IPS-15b (cell line): ENCODE results near the gene ELF1.
"Not testable (repeated sequence)": the region's sequence is repeated elsewhere in the genome, so short reads cannot be mapped to it uniquely, and the experiment has no call there.

Experiments used
- H3K27me3 ChIP-seq: one replicate; pipeline ENCODE4 v1.6.1; 2013; ENCODE audit warnings: low read length; ENCODE audit not compliant: control insufficient read depth, insufficient read depth
- H3K36me3 ChIP-seq: one replicate; pipeline ENCODE4 v1.6.1; 2013; ENCODE audit warnings: low read length; ENCODE audit not compliant: control insufficient read depth, insufficient read depth
- H3K4me1 ChIP-seq: one replicate; pipeline ENCODE4 v1.6.1; 2013; ENCODE audit warnings: mild to moderate bottlenecking, low read length; ENCODE audit not compliant: control insufficient read depth, insufficient read depth
- H3K4me3 ChIP-seq: one replicate; pipeline ENCODE4 v1.5.1; 2013; ENCODE audit warnings: low read depth, low read length
- H3K9ac ChIP-seq: one replicate; pipeline ENCODE4 v1.6.1; 2013; ENCODE audit warnings: low read depth, mild to moderate bottlenecking, low read length
- H3K9me3 ChIP-seq: one replicate; pipeline ENCODE4 v1.6.1; 2013; ENCODE audit warnings: mild to moderate bottlenecking, low read length; ENCODE audit not compliant: control insufficient read depth, insufficient read depth

ELF1 gene

DNA sequence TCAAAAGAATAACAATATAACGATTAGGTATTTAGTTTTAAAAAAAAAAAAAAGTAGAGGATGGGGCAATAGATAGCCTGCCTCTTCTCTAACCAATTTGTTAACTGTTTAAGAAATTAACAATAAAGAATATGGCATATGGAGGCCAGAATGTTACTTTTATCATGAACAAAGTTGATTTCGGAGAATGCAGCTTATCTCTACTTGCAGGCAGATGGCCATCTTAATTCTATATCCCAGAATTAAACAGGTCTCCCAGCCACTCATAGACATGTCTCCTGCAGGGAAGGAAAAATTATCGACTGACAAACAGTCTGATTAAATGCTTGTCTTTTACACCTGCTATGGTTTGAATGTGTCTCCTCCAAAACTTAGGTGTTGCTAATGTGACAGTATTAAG lies 133.1 kb downstream of the ELF1 start:
- Histone ChIP-seq H3K9ac (no peak overlapping the region), H3K4me3 (no peak overlapping the region), H3K36me3 (no peaks in the 10 kb centered on the region), H3K9me3 (no peaks in the 10 kb centered on the region), H3K4me1 (no peaks in the 10 kb centered on the region), H3K27me3 (no peaks in the 10 kb centered on the region)

DNA sequence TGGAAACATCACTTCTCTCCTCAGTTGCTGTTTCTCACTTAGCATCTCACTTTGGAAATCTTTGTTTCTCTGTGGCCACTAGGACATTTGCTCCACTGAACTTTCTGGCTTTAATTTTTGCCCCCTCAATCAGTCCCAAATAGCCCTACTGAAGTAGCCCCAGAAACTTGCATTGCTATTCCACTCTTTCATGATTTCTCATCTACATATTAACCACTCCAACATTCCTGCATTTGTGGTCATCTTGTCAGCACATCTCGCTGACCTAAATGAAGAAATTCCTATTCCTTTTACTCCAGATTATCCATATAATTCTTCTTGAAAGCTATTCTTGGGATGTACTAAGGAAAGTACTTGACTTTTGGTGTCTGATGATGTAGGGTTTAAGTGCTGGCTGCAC lies 134.9 kb downstream of the ELF1 start:
- H3K27me3 ChIP-seq, H3K4me1 ChIP-seq, H3K4me3 ChIP-seq, H3K9me3 ChIP-seq, H3K9ac ChIP-seq, H3K36me3 ChIP-seq: not testable (repeated sequence)
